ENCODE measurements around the gene STX11. TPM values are rescaled to one million over a fixed set of nuclear protein-coding genes. Genes with fewer than 3 reads are reported as not detected.
A peak's percentile ranks its signal among the peaks of the same experiment; 100 is the strongest.

STX11 gene
- total RNA-seq, 1 experiment from 2014 or later = 0.17 TPM

DNA sequence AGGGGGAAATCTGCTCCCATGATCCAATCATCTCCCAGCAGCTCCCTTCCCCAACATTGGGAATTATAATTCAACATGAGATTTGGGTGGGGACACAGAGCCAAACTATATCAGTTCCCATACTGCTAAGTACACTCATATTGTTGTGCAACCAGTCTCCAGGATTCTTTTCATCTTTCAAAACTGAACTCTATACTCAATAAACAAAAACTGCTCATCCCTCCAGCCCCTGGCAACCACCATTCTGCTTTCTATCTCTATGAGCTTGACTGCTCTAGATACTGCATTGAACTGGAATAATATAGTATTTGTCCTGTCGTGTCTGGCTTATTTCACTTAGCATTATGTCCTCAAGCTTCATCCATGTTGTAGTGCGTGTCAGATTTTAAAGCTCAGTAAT, 42.9 kb downstream of the STX11 start:
- POLR2A ChIA-PET = interaction anchor here (0.7 kb wide), 1 partner anchor 634 kb away, joined by 3 read pairs; no protein-coding TSS in a partner anchor
- CTCF ChIA-PET = interaction anchor here (1.1 kb wide), 1 partner anchor 88 kb away, joined by 3 read pairs; no protein-coding TSS in a partner anchor
- Mint-ChIP-seq H3K27me3 (ENCODE audit: low read depth) (no peaks in the 10 kb centered on the region), H3K27ac (no peak overlapping the region), H3K36me3 (peaks cover 1% of the 10 kb centered on the region; the same call in 1 of the 2 replicates), H3K9me3 (peaks cover 2% of the 10 kb centered on the region), H3K4me1 (peaks cover 11% of the 10 kb centered on the region), H3K4me3 (no peak overlapping the region)
- ATAC-seq = no peak
- TF ChIP-seq RELA (CRISPR knock-in tag; IDR thresholded peaks at IDR 0.05; ENCODE audit: borderline replicate concordance) (no peak), MYBL2 (CRISPR knock-in tag; IDR thresholded peaks at IDR 0.05) (no peak), CBFB (CRISPR knock-in tag; IDR thresholded peaks at IDR 0.05; ENCODE audit: low read depth) (no peak), TP53 (CRISPR knock-in tag; IDR thresholded peaks at IDR 0.05) (no peak), ZNF121 (CRISPR knock-in tag; IDR thresholded peaks at IDR 0.05) (no peak)
- no peak for DNase-seq (ENCODE audit: low spot score)

GRCh38 chr6:144194293-144194810, 44.0 kb downstream of the STX11 start:
- ChIA-PET CTCF (interaction anchor here (1.1 to 1.2 kb wide), 2 partner anchors 22 to 89 kb away, joined by 3 to 4 read pairs; no protein-coding TSS in a partner anchor), POLR2A (no interaction called here)
- peak overlapping the region; percentile 24; the same call in 1 of the 2 replicates for H3K27ac Mint-ChIP-seq
- H3K27me3 Mint-ChIP-seq (ENCODE audit: low read depth) = 0 out of 2 replicates have a peak, but pooled peaks cover 4% of the 10 kb centered on the region
- peak; percentile 93 for ATAC-seq
- peaks cover 14% of the 10 kb centered on the region for H3K9me3 Mint-ChIP-seq
- DNase-seq (ENCODE audit: low spot score) = no peak
- peaks cover 11% of the 10 kb centered on the region for H3K4me1 Mint-ChIP-seq
- peaks cover 3% of the 10 kb centered on the region for H3K36me3 Mint-ChIP-seq
- TF ChIP-seq MYBL2 (CRISPR knock-in tag; IDR thresholded peaks at IDR 0.05) (no peak), ZBTB21 (CRISPR knock-in tag; IDR thresholded peaks at IDR 0.05; ENCODE audit: borderline replicate concordance) (no peak), AR (CRISPR knock-in tag; IDR thresholded peaks at IDR 0.05) (no peak), CBFB (CRISPR knock-in tag; IDR thresholded peaks at IDR 0.05; ENCODE audit: low read depth) (no peak), AFF4 (CRISPR knock-in tag; IDR thresholded peaks at IDR 0.05; ENCODE audit: borderline replicate concordance) (no peak), NR1H2 (CRISPR knock-in tag; IDR thresholded peaks at IDR 0.05) (no peak), ZNF671 (CRISPR knock-in tag; IDR thresholded peaks at IDR 0.05) (no peak)
- no peak overlapping the region for H3K4me3 Mint-ChIP-seq

DNA sequence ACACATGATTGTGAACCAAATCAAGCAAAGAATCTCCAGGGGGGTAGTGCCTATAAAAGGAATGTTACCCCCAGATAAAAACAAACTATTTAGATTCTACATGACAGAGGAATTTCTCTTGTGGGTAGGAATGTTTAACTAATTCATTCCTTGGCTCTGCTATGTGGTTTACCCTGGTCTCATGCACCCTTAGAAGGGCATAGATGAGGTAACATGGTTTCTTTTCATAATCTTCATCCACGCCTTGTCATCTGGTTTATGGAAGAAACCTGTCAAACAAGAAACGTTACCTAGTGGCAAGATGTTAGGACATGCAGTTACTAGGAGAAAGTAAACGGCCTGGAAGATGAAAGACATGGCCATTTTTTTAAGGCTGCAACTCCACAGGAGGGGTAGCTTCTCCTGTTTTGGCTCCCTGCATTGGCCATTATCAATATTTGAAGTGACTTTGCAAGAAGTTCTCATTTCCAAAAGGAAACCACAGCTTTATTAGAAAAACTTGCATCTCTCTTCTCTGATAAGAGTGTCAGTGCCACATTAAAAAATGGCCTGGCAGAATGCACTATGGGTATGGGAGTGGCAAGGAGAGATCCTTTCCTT, 45.5 kb downstream of the STX11 start:
- H3K9me3 Mint-ChIP-seq = peaks cover 22% of the 10 kb centered on the region
- DNase-seq (ENCODE audit: low spot score) (no peak), ATAC-seq (no peak)
- H3K4me3 Mint-ChIP-seq = no peak overlapping the region
- no peak overlapping the region for H3K27ac Mint-ChIP-seq
- H3K4me1 Mint-ChIP-seq = peaks cover 11% of the 10 kb centered on the region
- TF ChIP-seq CTCF (IDR thresholded peaks at IDR 0.05) (no peak), RELA (CRISPR knock-in tag; IDR thresholded peaks at IDR 0.05; ENCODE audit: borderline replicate concordance) (no peak), GABPB1 (CRISPR knock-in tag; IDR thresholded peaks at IDR 0.05) (no peak), ZNF138 (CRISPR knock-in tag; conservative IDR thresholded peaks at IDR 0.05) (no peak)
- TF ChIP-seq, protein P1, sequence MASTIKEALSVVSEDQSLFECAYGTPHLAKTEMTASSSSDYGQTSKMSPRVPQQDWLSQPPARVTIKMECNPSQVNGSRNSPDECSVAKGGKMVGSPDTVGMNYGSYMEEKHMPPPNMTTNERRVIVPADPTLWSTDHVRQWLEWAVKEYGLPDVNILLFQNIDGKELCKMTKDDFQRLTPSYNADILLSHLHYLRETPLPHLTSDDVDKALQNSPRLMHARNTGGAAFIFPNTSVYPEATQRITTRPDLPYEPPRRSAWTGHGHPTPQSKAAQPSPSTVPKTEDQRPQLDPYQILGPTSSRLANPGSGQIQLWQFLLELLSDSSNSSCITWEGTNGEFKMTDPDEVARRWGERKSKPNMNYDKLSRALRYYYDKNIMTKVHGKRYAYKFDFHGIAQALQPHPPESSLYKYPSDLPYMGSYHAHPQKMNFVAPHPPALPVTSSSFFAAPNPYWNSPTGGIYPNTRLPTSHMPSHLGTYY (CRISPR knock-in tag; IDR thresholded peaks at IDR 0.05) = no peak
- TF ChIP-seq, protein P2, sequence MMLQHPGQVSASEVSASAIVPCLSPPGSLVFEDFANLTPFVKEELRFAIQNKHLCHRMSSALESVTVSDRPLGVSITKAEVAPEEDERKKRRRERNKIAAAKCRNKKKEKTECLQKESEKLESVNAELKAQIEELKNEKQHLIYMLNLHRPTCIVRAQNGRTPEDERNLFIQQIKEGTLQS (CRISPR knock-in tag; conservative IDR thresholded peaks at IDR 0.05) = no peak
- ChIA-PET CTCF (no interaction called here), POLR2A (no interaction called here)
- 0 out of 2 replicates have a peak, but pooled peaks cover 4% of the 10 kb centered on the region for H3K27me3 Mint-ChIP-seq (ENCODE audit: low read depth)
- H3K36me3 Mint-ChIP-seq = peaks cover 3% of the 10 kb centered on the region
